ENCODE results near the gene SLC4A9.
A peak's percentile ranks its signal among the peaks of the same experiment; 100 is the strongest.

SLC4A9 gene

DNA sequence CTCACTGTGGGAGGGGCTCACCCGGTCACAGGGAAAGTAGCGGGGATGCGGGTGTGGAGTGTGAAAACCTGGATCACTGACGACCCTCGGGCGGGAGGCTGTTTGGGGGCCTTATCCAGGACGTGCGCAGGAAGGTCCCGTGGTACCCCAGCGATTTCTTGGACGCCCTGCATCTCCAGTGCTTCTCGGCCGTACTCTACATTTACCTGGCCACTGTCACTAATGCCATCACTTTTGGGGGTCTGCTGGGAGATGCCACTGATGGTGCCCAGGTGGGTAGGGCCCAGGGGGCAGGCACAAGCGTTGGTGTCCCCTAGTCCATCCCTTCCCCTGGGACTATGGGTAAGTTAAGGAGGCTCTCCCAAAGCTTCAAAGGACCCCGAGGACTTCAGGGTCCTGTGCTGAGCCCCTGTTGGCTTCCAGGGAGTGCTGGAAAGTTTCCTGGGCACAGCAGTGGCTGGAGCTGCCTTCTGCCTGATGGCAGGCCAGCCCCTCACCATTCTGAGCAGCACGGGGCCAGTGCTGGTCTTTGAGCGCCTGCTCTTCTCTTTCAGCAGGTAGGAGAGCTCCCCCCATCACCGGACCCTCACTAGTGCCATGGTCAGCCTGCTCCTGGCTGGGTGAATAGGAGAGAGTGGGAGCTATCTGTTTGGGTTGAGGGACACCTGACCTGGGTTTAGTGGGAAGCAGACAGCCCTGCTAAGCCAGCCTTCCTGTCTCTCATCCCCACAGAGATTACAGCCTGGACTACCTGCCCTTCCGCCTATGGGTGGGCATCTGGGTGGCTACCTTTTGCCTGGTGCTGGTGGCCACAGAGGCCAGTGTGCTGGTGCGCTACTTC, 3.9 kb downstream of the SLC4A9 start:
- DNase-seq = no peak

DNA sequence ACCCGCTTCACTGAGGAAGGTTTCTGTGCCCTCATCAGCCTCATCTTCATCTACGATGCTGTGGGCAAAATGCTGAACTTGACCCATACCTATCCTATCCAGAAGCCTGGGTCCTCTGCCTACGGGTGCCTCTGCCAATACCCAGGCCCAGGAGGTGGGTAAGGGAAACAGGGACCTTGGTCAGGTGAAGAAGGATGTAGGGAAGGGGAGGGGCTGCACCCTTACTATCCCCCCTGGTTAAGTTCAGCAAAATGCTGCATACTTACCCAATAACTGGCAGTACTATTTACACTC, 4.4 kb downstream of the SLC4A9 start:
- DNase-seq = no peak

DNA sequence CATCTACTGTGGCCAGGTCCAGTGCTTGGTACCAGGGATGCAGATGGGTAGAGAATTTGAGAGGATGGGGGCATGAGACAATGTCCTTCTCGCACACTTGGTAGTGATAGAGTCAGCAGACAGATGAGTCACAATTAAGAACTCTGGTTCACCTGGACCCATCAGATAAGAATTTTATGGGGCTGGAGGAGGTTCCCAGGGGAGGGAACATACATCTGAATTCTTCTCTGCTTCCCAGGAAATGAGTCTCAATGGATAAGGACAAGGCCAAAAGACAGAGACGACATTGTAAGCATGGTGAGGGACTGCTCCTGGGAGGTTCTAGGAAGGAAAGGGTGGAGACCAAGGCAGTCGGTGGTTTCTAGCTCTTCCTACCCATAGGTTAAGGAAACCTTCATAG, 5.3 kb downstream of the SLC4A9 start:
- no peak for DNase-seq

DNA sequence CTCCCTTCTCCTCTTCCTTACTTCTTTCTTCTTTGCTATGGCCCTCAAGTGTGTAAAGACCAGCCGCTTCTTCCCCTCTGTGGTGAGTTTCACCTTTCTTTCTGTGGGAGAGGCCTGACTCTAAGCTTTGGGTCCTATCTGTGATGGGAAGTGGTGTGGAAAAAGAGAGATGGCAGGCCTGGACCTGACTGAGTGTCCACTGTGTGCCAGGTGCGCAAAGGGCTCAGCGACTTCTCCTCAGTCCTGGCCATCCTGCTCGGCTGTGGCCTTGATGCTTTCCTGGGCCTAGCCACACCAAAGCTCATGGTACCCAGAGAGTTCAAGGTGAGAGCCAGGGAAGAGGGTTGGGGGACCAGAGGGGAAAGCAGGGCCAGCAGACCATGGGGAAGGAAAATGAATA, 5.9 kb downstream of the SLC4A9 start:
- DNase-seq = no peak

DNA sequence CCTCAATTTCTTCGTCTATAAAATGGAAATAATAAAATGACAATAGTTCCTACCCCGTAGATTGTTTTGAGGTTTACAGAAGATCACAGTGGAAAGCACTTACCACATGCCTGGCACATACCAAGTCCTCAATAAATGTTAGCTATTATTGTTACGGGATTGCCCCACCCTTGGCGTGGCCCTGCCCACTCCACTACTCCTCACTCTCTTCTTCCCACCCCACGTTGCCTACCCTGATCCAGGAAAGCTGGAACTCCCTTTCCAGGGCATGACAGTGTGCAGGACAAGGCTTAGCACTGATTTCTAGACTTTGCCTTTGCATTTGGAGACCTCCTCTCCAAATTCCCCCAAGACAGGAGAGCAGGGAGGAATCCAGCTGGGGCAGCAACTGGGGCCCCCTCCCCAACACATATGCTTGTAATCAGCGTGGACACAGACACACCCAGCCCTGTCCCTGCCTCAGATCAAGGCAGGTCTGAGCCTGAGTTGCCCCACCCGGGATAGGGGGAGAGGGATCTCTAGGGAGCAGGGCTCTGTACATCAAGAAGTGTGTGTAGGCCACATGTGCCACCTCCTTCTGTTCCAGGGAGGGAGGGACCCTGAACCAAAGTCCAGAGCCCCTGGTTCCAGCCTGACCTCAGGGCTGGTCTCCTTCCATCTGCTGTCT, 6.7 kb downstream of the SLC4A9 start:
- DNase-seq = no peak

DNA sequence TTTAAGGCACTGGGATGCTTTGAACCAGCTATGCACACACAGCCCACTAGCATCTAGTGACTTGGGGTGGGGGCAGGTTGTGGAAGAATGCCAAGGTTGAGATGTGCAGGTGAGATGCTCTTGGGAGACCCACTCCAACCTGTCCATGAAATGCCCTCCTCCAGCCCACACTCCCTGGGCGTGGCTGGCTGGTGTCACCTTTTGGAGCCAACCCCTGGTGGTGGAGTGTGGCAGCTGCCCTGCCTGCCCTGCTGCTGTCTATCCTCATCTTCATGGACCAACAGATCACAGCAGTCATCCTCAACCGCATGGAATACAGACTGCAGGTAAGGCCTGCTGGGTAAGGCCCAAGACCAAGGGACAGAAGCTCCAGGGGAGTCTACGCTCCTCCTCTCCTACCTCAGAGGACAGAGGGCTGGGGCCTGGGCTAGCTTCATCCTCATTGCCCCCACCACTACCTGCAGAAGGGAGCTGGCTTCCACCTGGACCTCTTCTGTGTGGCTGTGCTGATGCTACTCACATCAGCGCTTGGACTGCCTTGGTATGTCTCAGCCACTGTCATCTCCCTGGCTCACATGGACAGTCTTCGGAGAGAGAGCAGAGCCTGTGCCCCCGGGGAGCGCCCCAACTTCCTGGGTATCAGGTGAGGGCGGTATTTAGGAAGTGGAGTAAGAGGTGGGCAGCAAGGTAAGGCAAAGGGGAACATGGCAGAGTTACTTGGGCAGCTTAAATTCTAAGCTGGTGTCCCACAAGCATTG, 7.4 kb downstream of the SLC4A9 start:
- DNase-seq = no peak

DNA sequence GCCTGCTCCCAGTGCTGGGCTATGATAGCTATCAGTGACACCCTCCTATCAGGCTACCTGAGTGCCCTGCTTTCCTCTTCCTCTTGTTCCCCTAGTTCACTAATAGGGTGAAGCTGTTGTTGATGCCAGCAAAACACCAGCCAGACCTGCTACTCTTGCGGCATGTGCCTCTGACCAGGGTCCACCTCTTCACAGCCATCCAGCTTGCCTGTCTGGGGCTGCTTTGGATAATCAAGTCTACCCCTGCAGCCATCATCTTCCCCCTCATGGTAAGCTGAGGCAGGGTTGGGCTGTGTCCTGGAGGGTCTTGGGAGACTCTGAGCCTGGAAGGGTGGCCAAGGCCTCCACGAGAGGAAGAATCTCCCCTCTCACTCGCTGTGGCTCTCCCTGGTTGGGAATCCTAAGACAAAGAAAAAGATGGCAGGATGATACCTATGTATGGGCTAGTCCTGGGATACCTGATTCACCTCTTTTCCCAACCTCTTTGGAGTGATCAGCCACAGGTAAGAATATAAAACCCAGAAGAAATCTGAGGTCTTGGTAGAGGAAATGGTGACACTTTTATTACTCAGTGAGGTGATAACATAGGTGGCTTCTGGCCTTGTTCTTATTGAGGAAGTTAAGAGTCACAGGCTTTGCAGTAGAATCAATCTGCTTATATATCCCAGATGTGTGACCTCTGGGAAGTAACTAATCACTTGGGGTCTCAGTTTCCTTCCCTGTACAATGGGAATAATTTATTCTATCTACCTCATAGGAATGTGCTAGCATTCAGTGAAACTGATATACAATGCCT, 11.6 kb downstream of the SLC4A9 start:
- DNase-seq = no peak

DNA sequence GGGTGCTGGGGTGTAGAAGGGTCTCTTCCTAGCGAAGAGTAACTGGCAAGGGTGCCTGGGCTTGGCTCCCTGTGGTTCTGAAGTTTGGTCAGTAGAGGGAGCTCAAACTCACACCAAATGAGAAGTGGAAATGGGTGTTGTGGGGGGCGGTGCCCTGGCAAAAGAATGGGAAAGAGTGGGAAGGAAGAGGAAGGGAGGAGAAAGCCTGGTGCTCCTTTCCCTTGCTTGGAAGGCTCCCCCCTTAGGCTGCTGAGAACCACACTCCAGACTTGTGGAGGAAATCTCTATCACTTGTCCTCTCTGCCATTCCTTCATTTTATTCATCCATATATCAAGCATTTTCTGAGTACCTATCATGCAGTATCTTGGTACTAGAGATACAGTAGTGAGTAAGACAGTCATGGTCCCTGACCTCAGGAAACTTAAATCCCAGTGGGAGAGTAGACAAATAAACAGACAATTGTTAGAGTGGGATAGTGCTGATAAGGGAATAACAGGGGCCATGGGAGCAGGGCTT, 13.0 kb downstream of the SLC4A9 start:
- DNase-seq = peak; percentile 83

DNA sequence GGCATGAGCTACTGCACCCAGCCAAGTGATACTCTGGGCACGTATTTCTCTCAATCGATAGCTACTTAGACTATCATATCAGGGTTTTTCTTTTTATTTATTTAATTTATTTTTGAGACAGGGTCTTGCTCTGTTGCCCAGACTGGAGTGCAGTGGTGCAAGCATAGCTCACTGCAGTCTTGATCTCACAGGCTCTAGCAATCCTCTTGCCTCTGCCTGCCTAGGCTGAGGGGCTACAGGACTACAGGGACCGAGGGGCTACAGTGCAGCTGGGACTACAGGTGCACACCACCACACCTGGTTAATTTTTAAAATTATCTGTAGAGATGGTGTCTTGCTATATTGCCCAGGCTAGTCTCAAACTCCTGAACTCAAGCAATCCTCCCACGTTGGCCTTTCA, 21.4 kb downstream of the SLC4A9 start:
- DNase-seq = no peak

DNA sequence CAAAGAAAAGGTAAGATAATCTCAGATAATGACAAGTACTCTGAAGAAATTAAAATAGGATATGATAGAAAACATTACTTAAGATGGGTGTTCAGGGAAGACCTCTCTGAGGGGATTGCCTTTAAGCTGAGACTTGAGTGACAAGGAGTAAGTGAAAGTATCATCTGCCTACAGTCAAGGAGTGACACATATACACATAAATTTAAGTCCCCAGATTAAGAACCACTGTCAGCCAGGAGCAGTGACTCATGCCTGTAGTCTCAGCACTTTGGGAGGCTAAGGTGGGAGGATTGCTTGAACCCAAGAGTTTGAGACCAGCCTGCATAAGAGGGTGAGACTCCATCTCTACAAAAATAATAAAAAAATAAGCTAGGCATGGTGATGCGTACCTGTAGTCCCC, 22.0 kb downstream of the SLC4A9 start:
- no peak for DNase-seq

DNA sequence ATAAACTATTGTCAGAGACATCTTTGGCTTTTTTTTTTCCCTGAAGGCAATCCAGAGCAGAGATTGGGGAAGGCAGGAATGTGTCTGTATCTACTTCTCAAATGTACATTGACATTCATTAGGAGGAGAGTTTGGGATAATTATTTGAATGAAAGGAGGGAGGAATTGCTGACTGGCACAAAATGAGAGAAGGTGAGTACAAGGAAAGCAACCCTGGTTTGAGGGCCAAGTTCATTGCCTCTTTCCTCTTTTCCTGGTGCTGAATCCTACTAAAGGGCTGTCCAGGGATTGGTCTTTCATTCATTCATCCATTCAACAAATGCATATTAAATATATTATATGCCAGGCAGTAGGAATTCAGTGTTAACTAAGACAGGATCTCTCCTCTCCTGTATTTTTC, 22.9 kb downstream of the SLC4A9 start:
- no peak for DNase-seq

DNA sequence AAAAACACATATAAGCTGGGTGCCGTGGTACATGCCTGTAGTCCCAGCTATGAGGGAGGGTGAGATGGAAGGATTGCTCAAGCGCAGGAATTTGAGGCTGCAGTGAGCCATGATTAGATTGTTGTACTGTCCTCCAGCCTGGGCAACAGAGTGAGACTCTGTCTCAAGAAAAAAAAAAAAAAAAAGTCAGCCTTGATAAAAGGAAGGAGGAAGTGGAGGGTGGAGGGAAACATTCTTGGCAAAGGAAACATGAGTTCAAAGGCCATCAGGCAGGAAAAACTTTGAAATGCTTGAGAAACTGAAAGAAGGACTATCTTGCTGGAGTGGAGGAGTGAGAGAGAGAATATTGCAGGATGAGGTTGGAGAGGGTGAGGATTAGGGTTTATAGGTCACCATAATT, 23.3 kb downstream of the SLC4A9 start:
- no peak for DNase-seq

DNA sequence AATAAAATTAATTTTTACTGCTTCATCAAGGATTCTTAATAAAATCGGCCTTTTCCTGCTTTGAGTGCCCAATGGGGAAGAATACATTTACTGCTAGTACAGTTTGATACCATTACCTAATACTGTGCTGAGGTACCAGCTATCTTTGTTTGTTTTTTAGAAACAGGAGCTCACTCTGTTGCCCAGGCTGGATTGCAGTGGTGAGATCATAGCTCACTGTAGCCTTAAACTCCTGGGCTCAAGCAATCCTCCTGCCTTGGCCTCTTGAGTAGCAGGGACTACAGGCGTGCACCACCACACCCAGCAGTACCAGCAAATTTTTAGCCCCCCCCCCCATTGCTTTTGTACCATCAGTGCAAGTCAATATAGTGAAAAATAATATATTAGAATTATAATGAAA, 28.1 kb downstream of the SLC4A9 start:
- DNase-seq = no peak

DNA sequence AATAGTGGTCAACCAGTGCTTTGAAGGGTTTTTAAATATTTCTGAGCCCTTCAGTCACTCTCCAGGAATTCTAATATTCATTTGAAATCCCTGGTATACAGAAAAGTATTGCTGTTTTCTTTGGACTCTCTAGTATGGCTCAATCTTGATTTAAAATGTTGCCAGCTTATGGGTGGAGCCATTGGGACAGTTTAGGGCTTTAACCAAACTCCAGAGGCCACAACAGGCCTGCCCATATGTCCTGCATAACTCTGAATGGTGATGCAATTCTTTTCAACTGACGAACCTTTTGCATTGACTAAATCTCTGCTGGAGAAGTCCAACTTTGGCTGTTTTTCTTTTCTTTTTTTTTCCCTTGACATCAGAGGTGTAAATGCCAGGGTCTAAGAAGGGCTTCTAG, 31.3 kb downstream of the SLC4A9 start:
- DNase-seq = no peak

DNA sequence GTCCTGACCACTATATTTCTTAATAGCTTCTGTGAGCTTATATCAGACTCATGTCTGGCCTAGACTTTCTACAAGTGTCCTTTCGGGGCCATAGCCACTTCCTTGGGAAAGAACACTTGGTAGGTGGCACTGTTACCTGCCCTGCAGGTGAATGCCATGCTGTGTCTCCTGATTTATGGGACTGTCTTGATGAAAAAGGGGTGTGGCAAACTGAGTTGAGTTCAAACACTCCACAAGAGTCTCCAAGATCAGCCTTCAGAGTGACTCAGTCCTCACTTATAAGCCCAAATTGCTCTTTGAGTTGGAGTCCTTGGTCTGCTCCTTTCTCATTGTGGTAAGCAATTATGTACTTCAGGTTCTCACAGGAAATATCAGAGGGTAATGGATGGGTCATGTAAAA, 31.7 kb downstream of the SLC4A9 start:
- no peak for DNase-seq

DNA sequence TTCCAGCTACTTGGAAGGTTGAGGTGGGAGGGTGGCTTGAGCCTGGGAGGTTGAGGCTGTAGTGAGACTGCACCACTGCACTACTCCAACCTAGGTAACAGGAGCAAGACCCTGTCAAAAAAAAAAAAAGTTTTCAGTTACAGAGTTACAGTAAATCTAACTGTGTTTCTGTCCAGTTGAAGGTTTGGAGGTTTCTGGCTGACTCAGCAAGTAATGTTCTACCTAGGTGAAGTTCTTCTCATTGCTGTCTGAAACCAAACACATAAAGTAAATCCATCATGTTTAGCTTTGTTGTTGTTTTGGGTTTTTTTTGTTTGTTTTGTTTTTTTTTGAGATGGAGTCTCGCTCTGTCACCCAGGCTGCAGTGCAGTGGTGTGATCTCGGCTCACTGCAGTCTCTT, 33.7 kb downstream of the SLC4A9 start:
- DNase-seq = no peak

DNA sequence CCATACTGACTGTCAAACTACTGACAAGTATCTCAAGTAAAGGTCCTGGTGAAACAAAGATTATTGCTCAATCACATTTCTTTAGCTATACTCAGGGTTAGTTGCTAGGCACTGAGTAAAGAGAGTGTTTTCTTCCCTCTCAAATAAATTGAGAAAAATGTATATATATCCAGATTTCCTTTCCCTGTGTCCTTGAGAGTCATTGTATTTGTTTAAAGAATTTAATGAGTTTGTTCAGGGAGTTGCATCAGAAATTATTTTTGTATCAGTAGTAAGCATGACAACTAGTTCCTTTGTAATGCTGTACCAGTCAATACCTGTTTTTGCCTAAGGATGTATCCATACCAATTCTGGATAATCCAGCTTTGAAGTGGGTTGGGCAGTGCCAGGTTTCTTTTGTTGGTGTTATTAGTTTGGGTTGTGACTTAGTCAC, 38.4 kb downstream of the SLC4A9 start:
- DNase-seq = no peak

DNA sequence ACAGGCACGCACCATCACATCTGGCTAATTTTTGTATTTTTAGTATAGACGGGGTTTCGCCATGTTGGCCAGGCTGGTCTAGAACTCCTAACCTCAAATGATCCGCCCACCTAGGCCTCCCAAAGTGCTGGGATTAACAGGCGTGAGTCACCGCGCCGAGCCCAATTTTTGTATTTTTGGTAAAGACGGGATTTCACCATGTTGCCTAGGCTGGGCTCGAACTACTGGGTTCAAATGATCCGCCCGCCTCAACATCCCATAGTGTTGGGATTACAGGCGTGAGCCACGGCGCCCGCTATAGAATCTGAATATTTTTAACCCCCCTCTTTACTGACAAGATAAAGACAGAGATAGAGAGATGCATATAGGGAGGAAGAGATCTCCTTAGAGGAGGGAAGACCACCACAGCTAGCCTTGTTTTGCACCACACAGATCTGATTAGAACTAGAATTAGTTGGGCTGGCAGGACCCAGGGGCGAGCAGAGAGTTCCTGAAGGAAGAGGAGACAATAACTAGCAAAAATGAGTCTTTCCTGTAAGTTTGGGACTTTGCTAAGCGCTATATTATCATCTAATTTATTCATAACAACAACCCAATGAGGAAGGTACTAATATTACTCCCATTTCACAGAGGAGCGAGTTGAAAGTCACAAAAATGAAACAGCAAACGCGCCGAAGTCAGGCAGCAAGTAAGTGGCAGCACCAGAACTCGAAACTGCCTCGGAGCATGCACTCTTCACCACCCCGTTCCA, 40.2 kb downstream of the SLC4A9 start:
- no peak for DNase-seq

DNA sequence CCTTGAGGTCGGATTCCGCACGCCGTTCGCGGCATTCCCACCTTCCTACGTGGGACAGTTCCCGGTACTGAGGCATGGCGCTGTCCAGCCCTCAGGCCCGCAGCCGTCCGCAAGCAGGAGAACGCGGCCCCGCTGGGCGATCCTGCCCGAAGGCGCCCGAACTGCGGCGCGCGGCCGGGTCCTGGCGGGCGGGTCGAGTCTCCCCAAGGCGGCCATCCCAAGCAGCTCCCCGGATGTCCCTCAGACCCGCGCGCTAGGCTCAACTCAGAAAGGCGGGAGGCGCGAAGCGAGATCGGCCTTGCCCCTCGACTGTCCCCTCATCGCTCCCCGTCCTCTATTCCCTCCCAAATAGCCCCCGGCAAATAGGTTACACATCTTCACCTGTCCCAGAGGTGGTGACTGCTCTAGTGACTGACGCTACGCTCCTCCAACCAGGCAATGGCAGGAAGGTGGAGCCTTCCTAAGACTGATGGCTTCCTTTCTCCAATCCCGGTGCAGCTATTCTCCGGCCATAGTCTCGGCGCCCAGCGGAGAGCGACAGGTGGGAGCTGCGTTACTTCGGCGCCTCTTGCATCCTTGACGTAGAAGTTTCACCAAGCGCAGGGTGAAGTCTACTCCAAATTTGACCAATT, 40.9 kb downstream of the SLC4A9 start:
- DNase-seq = peak; percentile 94

DNA sequence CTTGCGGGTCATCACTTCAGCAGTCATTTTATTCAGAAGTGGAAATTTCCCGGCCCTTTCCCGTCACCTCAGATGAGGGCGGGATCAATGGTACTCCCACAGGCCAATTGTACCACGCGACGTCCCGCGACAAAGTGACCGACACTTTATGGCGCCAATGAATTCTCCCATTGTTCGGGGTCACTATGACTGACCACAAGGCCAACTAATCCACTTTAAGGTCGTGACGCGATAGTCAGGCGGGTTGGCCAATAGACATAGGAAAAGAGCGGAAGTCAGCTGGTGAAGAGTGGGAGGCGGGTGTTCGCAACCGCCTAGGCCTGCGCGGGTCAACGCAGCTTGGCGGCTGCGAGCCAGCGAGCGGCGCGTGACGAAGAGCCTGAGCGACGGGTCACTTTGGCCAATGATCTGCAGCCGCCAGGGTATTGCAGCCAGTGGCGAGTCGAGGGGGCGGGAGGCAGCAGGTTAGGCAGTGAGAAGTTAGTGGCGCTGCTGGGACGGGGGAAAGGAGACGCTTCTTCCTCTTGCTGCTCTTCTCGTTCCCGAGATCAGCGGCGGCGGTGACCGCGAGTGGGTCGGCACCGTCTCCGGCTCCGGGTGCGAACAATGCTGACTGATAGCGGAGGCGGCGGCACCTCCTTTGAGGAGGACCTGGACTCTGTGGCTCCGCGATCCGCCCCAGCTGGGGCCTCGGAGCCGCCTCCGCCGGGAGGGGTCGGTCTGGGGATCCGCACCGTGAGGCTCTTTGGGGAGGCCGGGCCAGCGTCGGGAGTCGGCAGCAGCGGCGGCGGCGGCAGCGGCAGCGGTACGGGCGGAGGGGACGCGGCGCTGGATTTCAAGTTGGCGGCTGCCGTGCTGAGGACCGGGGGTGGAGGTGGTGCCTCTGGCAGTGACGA, 41.6 kb downstream of the SLC4A9 start, which contains the start of gene ANKHD1:
Gene ANKHD1 (plus strand): TSS at position 472 of the 896 bp plus-strand sequence. CDS start 135 bp downstream, at position 607.
- DNase-seq = peak; percentile 99
